HFF-Myc (cell line): Measurements from ENCODE around the gene CLCN7.

ENCODE experiments used
- DNase-seq: peaks from one replicate; pipeline ENCODE4 v3.0.0-alpha.2; 2011; ENCODE audit warnings: low read depth; ENCODE audit errors: extremely low read depth
- H3K4me3 ChIP-seq: replicated peaks from 2 replicates; pipeline ENCODE4 v1.5.1; 2011; ENCODE audit warnings: low read depth, mild to moderate bottlenecking, control low read depth, low read length
- CTCF ChIP-seq: IDR thresholded peaks from 2 replicates; pipeline ENCODE4 v1.5.1; 2012; ENCODE audit warnings: mild to moderate bottlenecking, low read depth, low read length, control low read depth; ENCODE audit errors: missing control alignments

CLCN7 gene

GRCh38 chr16:1395444-1396031 lies 79.3 kb downstream of the CLCN7 start:
- no peak for TF ChIP-seq CTCF
- DNase-seq = no peak
- H3K4me3 ChIP-seq = no peak overlapping the region
